Activated naive CD8-positive, alpha-beta T cell treated with anti-CD3 and anti-CD28 coated beads, Interleukin-2, amount 10 ng/mL, durations not matched to agents 7 days and 5 days (primary cell): Measurements from ENCODE around the gene RIC1. TPM values are rescaled to one million over a fixed set of nuclear protein-coding genes. Genes with fewer than 3 reads are reported as not detected.

Experiments
- ATAC-seq: fragments of 150-1000 bp; cut with Tn5 transposase; one replicate; pipeline ENCODE4 v1.10.0; 2021; ENCODE audit warnings: low read depth, moderate library complexity
- POLR2A ChIA-PET: fragments of 350-600 bp; sonication (Branson Sonifier 250); formaldehyde crosslinking; loops from one replicate; lab custom pipeline; 2021; ENCODE audit warnings: antibody characterized with exemption; lab: Charles Lee
- DNase-seq: peaks from one replicate; pipeline ENCODE4 v3.0.0; 2021
- H3K27ac Mint-ChIP-seq: one replicate; pipeline ENCODE4 v1.8.0; 2022; ENCODE audit warnings: mild to moderate bottlenecking, mixed read lengths
- H3K27me3 Mint-ChIP-seq: one replicate; pipeline ENCODE4 v1.8.0; 2022; ENCODE audit warnings: mild to moderate bottlenecking, moderate library complexity, mixed read lengths
- H3K36me3 Mint-ChIP-seq: one replicate; pipeline ENCODE4 v1.8.0; 2021; ENCODE audit warnings: mild to moderate bottlenecking, mixed read lengths
- H3K4me1 Mint-ChIP-seq: one replicate; pipeline ENCODE4 v1.8.0; 2021; ENCODE audit warnings: mixed read lengths
- H3K4me3 Mint-ChIP-seq: one replicate; pipeline ENCODE4 v1.8.0; 2022; ENCODE audit warnings: mild to moderate bottlenecking, moderate library complexity, mixed read lengths
- H3K9me3 Mint-ChIP-seq: one replicate; pipeline ENCODE4 v1.8.0; 2021; ENCODE audit warnings: mixed read lengths
- total RNA-seq, 2 experiments: library from RNA; stranded (reverse); gene quantifications; one replicate each; pipeline ENCODE4 v1.2.3, GENCODE V29; 2021

The RIC1 gene
- total RNA-seq, 2 experiments from 2014 or later, result 20.7 to 21.4 TPM

DNA sequence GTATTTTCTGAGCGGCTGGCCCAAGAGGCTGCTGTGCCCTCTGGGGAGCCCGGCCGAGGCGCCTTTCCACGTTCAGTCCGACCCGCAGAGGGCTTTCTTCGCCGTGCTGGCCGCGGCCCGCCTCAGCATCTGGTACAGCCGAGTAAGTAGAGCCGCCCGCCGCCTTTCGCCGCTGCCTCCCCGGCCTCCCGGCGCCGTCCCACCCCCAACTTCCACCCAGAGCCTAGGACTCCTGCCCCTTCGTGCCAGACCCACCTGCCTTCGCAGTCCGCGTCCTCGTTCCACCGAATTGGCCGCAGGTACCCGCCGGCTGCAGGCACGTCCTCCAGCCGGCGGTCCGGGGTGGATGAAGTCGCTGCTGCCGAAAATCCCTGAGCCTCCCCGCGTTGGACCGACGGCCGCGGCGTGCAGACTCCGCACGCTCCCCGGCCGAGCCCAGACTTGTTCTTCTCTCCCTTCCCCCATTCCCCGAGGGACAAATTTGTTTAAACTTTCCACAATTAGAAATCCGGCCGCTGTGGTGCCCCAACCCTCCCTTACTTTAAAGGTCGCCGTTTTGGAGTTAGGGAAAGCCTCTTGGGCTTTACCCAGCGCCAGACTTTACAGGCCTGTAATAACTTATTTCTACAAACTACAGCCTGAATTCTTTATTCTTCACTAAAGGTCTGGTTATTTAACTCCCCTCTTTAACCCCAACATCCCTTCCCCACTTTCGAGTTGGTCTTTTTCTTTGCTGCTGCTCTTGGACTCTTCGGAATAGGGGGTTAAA is 589 bp downstream of the RIC1 start:
- peak; percentile 9 for ATAC-seq
- H3K36me3 Mint-ChIP-seq, result peaks cover 11% of the 10 kb centered on the region
- H3K4me3 Mint-ChIP-seq, result peak overlapping the region; percentile 99
- POLR2A ChIA-PET, result interaction anchor here (0.7 to 3.1 kb wide), 18 partner anchors 13 to 889 kb away, joined by 3 to 29 read pairs (median 6); partner anchors contain the start of genes AK3, CD274, ERMP1 and JAK2
- H3K4me1 Mint-ChIP-seq, result peaks cover 47% of the 10 kb centered on the region
- no peaks in the 10 kb centered on the region for H3K27me3 Mint-ChIP-seq
- H3K9me3 Mint-ChIP-seq, result peaks cover 2% of the 10 kb centered on the region
- peak overlapping the region; percentile 98 for H3K27ac Mint-ChIP-seq
- DNase-seq, result no peak

DNA sequence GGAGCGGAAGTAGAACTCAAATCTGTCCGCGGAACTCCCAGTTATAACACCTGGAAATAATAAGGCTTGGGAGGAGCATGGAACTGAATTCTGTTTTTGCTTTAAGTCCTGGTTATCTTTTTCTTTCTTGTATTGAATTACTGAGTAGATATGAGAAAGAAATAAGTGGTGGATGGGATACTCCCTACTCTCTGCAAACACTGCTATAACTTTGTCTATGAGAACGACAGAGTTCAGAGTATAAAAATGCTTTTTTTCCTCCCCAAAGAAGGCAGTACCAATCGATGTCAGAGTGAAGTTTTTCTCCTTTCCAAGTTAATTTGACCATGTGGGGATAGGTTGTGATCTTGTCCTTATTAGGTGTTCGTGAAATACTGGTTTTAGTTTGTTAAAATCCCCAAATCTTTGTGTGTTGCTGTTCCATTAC is 1.2 kb downstream of the RIC1 start:
- Mint-ChIP-seq H3K27ac (peak overlapping the region; percentile 98), H3K27me3 (no peaks in the 10 kb centered on the region), H3K4me3 (peak overlapping the region; percentile 99), H3K9me3 (peaks cover 2% of the 10 kb centered on the region), H3K4me1 (peaks cover 44% of the 10 kb centered on the region), H3K36me3 (peaks cover 13% of the 10 kb centered on the region)
- POLR2A ChIA-PET, result no interaction called here
- ATAC-seq (no peak), DNase-seq (no peak)

DNA sequence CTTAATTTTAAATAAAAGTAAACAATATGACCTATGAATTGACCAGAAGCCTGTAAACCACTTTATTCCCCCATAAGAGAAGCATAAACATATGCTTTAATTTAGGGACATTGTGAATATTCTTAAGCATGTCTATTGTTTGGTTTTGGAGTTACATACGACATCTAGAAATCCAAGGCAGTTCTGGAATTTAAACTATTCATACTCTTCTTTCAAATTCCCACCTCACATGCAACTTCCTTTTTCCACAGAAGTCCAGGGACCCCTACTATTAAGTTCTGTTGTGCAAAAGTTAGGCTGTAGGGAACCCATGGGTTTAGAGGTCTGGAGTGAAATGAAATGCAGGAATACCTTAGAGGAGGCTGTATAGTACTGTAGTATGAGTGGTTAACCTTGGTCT is 2.1 kb downstream of the RIC1 start:
- DNase-seq (no peak), ATAC-seq (no peak)
- peaks cover 21% of the 10 kb centered on the region for H3K36me3 Mint-ChIP-seq
- no peaks in the 10 kb centered on the region for H3K27me3 Mint-ChIP-seq
- no peak overlapping the region for H3K27ac Mint-ChIP-seq
- peaks cover 6% of the 10 kb centered on the region for H3K9me3 Mint-ChIP-seq
- POLR2A ChIA-PET, result no interaction called here
- peaks cover 39% of the 10 kb centered on the region for H3K4me1 Mint-ChIP-seq
- H3K4me3 Mint-ChIP-seq, result no peak overlapping the region

DNA sequence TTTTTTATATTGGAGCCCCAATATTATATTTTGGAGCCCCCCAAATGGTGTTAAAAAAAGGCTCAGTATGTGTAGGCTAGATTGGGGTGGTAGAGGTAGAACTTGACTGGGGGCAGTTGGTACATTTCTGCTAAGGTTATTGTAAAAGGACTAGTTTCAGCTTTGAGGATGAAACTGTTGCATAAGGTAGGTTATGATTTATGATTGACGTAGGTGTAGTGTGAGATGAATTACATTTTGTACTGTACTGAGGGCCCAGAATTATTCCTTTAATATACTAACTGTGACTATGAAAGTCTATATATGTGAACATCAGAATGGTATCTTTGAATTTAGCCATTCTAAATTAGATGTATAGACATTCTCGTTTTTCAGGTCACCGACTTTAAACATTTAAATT is 3.6 kb downstream of the RIC1 start:
- Mint-ChIP-seq H3K4me1 (peaks cover 31% of the 10 kb centered on the region), H3K4me3 (no peak overlapping the region), H3K36me3 (peaks cover 27% of the 10 kb centered on the region), H3K27me3 (no peaks in the 10 kb centered on the region), H3K27ac (no peak overlapping the region), H3K9me3 (peaks cover 8% of the 10 kb centered on the region)
- POLR2A ChIA-PET, result interaction anchor here (1.1 kb wide), 1 partner anchor 200 kb away, joined by 3 read pairs; no protein-coding TSS in a partner anchor
- DNase-seq (no peak), ATAC-seq (no peak)

DNA sequence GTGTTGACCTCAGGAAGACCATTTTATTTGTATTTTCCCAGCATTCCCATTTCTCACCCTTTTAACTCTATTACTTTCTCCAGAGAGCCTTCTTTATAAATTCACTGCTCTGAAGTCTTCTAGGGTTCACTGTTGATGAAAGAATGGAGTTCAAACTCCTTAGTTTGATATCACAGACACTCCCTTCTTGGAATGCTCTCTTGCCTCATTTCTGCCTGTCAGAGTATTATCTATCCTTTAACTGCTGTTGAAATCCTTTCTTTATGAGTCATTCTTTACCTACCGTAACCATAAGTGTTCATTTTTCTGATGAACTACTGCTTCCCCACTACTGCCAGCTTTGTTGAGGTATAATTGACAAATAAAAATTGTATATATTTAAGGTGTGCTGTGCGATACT is 4.3 kb downstream of the RIC1 start:
- Mint-ChIP-seq H3K36me3 (peaks cover 34% of the 10 kb centered on the region), H3K27me3 (no peaks in the 10 kb centered on the region), H3K4me1 (peaks cover 29% of the 10 kb centered on the region), H3K27ac (no peak overlapping the region), H3K4me3 (no peak overlapping the region), H3K9me3 (peaks cover 14% of the 10 kb centered on the region)
- POLR2A ChIA-PET, result interaction anchor here (1.1 kb wide), 1 partner anchor 199 kb away, joined by 3 read pairs; no protein-coding TSS in a partner anchor
- DNase-seq, result no peak
- ATAC-seq, result no peak

DNA sequence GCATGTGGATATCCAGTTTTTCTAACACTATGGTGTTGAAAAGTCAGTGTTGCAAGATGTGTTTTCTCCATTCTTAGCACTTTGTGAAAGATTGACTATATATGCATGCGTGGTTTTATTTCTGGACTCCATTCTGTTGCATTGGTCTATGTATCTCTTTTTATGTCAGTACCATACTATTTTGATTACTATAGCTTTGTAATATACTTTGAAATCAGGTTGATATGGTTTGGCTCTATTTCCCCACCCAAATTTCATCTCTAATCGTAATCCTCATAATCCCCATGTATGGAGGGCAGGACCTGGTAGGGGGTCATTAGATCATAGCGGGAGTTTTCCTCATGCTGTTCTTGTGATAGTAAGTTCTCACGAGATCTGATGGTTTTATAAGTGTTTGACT is 6.5 kb downstream of the RIC1 start:
- H3K4me1 Mint-ChIP-seq, result peaks cover 26% of the 10 kb centered on the region
- H3K9me3 Mint-ChIP-seq, result peaks cover 26% of the 10 kb centered on the region
- H3K4me3 Mint-ChIP-seq, result no peak overlapping the region
- DNase-seq (no peak), ATAC-seq (no peak)
- POLR2A ChIA-PET, result no interaction called here
- peaks cover 53% of the 10 kb centered on the region for H3K36me3 Mint-ChIP-seq
- no peaks in the 10 kb centered on the region for H3K27me3 Mint-ChIP-seq
- no peak overlapping the region for H3K27ac Mint-ChIP-seq

DNA sequence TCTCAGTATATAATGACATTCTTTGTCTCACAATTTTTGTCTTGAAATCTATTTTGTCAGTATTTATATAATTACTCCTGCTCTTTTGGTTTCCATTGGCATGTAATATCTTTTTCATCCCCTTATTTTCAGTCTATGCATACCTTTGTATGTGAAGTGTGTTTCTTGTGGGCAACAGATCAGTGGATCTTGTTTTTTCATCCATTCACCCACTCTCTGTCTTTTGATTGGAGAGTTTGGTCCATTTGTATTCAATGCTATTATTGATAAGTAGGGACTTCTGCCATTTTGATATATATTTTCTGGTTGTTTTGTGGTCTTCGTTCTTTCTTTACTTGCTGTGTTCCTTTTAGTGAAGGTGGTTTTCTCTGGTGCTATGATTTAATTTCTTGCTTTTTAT is 10.9 kb downstream of the RIC1 start:
- Mint-ChIP-seq H3K4me3 (no peak overlapping the region), H3K4me1 (peaks cover 5% of the 10 kb centered on the region), H3K36me3 (peaks cover 62% of the 10 kb centered on the region), H3K27ac (no peak overlapping the region), H3K9me3 (peaks cover 31% of the 10 kb centered on the region), H3K27me3 (no peaks in the 10 kb centered on the region)
- DNase-seq (no peak), ATAC-seq (no peak)
- POLR2A ChIA-PET, result no interaction called here

DNA sequence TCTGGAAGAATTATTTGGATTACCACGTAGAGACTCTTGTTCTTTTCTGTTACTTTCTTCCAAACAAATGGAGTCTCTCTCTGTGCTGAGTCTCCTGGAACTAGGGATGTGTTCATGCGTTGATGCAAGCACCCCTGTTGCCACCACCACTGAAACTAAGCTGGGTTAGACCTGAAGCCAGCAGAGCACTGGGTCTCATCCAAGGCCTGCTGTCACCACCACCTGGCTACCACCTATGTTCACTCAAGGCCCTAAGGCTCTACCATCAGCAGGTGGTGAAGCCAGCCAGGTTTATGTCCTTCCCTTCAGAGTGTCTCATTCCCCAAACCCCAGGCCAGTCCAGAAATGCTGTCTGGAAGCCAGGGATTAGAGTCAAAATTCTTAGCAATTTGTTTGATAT is 13.3 kb downstream of the RIC1 start:
- POLR2A ChIA-PET, result no interaction called here
- peaks cover 58% of the 10 kb centered on the region for H3K36me3 Mint-ChIP-seq
- H3K27ac Mint-ChIP-seq, result no peak overlapping the region
- ATAC-seq (no peak), DNase-seq (no peak)
- peaks cover 17% of the 10 kb centered on the region for H3K4me1 Mint-ChIP-seq
- H3K9me3 Mint-ChIP-seq, result peaks cover 34% of the 10 kb centered on the region
- no peaks in the 10 kb centered on the region for H3K27me3 Mint-ChIP-seq
- H3K4me3 Mint-ChIP-seq, result no peak overlapping the region

DNA sequence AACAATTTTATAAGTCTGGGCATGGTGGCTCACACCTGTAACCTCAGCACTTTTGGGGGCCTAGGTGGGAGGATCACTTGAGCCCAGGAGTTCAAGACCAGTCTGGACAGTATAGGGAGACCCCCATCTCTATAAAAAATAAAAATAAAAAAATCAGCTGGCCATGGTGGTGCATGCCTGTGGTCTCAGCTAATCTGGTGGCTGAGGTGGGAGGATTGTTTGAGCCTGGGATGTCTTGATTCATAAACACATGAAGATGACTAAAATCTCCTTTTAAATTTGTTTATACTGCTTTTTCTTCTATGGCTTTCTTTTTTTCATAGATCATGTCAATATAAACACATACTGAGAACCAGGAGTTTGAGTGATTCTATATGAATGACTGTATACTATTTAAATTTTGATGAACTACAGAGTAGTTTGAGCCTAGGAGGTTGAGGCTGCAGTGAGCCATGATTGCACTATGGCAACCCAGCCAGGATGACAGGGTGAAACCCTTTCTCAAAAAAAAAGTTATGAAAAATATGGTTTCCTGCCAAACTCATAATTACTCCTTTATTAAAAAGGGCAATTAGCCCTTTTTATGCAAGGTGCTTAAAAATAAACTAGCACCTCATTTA is 14.2 kb downstream of the RIC1 start:
- Mint-ChIP-seq H3K9me3 (peaks cover 32% of the 10 kb centered on the region), H3K36me3 (peaks cover 56% of the 10 kb centered on the region)

DNA sequence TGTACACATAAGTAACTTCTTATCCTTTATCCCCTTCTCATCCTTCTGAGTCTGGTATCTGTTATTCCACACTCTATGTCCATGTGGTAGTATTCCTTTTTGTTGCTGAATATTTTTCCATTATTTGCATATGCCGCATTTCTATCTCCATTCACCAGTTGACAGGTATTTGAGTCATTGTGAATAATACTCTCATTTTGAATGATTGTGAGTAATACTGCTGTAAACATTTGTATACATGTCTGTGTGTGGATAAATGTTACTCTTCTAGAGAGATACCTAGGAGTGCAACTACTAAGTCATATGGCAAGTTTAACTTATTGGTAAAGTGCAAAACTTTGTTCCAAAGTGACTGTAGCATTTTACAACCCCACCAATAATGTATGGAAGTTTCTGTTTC is 15.6 kb downstream of the RIC1 start:
- DNase-seq (no peak), ATAC-seq (no peak)
- H3K4me1 Mint-ChIP-seq, result peaks cover 19% of the 10 kb centered on the region
- H3K27ac Mint-ChIP-seq, result no peak overlapping the region
- no peaks in the 10 kb centered on the region for H3K27me3 Mint-ChIP-seq
- peaks cover 34% of the 10 kb centered on the region for H3K9me3 Mint-ChIP-seq
- H3K36me3 Mint-ChIP-seq, result peaks cover 55% of the 10 kb centered on the region
- POLR2A ChIA-PET, result no interaction called here
- no peak overlapping the region for H3K4me3 Mint-ChIP-seq

More for the DNA sequence above, 14.2 kb downstream of the RIC1 start:
- ATAC-seq (no peak), DNase-seq (no peak)
- POLR2A ChIA-PET, result no interaction called here
- Mint-ChIP-seq H3K27me3 (no peaks in the 10 kb centered on the region), H3K27ac (no peak overlapping the region), H3K4me3 (no peak overlapping the region), H3K4me1 (peaks cover 19% of the 10 kb centered on the region)

DNA sequence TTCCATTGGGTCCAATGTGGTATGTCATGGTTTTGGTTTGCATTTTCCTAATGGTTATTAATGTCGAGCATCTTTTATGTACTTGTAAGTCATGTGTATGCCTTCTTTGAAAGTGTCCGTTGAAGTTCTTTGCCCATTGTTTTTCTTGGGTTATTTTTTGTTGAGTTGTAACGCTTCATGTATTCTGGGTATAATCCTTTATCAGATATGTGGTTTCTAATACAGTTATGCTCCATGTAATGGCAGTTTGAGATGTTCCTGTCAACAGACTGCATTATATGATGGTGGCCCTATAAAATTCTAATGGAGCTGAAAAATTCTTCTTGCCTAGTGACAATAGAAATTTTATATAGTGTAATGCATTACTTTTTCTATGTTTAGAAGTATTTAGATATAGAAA is 17.2 kb downstream of the RIC1 start:
- no peak for DNase-seq
- POLR2A ChIA-PET, result no interaction called here
- H3K9me3 Mint-ChIP-seq, result peaks cover 34% of the 10 kb centered on the region
- peaks cover 17% of the 10 kb centered on the region for H3K4me1 Mint-ChIP-seq
- H3K27ac Mint-ChIP-seq, result no peak overlapping the region
- ATAC-seq, result no peak
- peaks cover 54% of the 10 kb centered on the region for H3K36me3 Mint-ChIP-seq
- no peaks in the 10 kb centered on the region for H3K27me3 Mint-ChIP-seq
- no peak overlapping the region for H3K4me3 Mint-ChIP-seq

DNA sequence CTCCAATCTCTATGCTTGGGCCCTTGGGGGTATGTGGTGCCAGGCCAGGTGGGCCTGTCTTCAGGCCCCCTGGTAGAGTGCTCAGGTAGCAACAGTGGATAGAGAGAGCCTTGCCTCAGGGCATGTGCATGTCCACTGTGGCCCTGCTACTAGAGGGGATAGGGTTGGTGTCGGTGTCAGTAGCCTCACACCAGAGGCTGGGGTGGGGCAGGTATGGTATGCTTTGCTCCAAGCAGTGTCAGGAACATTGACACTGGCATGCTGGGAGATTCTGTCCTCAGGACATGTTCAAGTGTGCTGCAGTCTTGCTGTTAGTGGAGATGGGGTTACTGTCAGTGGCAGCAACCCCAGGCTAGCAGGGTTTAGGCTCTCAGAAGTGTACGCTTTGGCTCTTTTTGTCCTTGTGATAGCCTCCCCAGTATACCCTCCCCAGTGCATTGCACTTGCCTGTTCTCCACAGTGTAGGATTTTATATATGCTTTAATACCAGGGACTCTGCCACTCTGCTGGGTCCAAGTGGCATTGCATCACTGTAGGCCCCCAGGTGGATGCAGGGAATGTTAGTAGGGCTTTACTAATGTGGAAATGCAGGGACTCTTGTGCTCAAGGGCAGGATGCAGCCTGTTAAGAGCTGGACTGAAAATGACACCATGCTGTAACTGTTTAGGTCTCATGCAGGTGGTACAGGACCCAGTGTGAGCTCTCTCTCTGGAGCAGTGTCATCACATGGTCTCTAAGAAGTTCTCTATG is 21.6 kb downstream of the RIC1 start:
- peaks cover 8% of the 10 kb centered on the region for H3K4me1 Mint-ChIP-seq
- no peak for ATAC-seq
- DNase-seq, result no peak
- POLR2A ChIA-PET, result no interaction called here
- H3K4me3 Mint-ChIP-seq, result no peak overlapping the region
- no peak overlapping the region for H3K27ac Mint-ChIP-seq
- H3K9me3 Mint-ChIP-seq, result peaks cover 45% of the 10 kb centered on the region
- no peaks in the 10 kb centered on the region for H3K27me3 Mint-ChIP-seq
- H3K36me3 Mint-ChIP-seq, result peaks cover 69% of the 10 kb centered on the region

DNA sequence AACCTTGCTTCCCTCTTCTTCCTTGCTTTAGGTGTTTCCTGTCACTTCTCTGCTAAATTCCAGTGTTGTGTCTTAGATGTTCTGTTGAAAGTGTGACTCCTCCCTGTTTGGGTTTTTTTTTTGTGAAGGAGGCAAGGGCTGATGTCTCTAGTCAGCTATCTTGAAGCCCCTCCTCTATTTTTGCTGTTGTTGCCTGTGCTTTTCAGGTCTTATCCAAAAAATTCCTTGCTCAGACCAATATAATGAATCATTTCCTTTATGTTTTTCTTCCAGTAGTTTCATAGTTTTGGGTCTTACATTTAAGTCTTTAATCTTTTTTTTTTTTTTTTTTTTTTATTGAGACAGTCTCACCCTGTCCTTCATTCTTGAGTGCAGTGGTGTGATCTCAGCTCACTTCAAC is 22.3 kb downstream of the RIC1 start:
- ATAC-seq, result no peak
- peaks cover 7% of the 10 kb centered on the region for H3K4me1 Mint-ChIP-seq
- DNase-seq, result no peak
- H3K27ac Mint-ChIP-seq, result no peak overlapping the region
- POLR2A ChIA-PET, result no interaction called here
- no peaks in the 10 kb centered on the region for H3K27me3 Mint-ChIP-seq
- H3K36me3 Mint-ChIP-seq, result peaks cover 69% of the 10 kb centered on the region
- no peak overlapping the region for H3K4me3 Mint-ChIP-seq
- peaks cover 44% of the 10 kb centered on the region for H3K9me3 Mint-ChIP-seq
